ENCODE measurements around the gene NCF4.

NCF4 gene

DNA sequence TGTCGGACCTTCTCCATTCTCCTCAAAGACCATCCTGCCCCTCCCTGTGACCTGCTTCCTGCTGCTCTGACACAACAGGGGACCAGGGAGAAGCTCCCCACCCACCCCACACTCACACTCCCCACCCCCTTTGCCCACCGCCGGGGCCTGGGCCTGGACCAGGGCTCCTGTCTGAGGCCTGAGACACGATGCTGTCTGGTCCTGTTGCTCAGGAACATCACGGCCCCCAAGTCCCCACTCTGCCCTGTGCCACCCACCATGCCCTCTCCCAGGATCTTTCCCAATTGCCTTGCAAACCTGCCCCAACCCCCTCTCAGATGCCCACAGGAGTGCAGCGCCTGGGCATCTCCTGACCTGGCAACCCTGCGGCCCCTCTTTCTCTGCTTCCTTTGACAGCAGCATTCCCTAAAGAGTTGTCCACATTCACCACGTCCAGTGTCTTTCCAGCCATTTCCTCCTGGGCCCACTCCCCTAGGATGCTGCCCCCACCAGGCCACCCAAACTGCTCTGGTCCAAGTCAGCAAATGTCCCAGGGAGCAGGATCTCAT is 63.4 kb downstream of the NCF4 start:
- no peak for DNase-seq

DNA sequence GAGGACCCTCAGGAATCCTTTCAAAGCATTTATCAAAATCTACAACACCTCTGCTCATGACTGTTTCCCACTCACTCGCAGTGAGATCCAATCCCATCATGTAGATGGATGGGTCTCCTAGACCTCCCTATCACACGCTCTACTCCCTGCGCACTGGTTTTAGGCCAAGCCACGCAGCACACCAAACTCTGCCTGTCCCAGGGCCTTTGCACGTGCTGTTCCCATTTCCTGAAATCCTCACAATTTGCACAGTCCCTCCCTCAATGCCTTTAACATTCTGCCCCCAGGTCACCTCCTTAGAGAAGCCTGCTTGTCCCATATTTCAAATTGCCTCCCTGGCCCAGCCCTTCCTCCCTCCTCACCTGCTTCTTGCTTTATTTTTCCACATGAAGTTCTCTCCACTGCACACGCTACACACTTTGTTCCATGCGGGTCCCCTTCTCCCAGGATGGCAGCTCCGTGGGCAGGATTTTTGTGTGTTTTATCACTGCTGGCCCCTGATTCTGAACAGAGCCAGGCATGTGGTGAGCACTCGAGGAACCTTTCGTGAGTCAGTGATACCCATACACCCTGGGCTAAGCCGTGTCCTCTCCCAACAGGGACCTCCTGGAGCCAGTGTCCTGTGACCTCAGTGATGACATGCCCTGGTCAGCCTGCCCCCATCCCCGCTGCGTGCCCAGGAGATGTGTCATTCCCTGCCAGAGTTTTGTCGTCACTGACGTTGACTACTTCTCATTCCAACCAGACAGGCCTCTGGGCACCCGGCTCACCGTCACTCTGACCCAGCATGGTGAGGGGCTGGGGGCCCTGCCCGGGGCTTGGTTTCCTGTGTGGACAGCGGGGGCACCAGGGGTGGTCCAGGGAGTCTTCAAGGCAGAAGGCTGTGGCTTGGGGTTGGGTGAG is 64.8 kb downstream of the NCF4 start:
- no peak for DNase-seq

DNA sequence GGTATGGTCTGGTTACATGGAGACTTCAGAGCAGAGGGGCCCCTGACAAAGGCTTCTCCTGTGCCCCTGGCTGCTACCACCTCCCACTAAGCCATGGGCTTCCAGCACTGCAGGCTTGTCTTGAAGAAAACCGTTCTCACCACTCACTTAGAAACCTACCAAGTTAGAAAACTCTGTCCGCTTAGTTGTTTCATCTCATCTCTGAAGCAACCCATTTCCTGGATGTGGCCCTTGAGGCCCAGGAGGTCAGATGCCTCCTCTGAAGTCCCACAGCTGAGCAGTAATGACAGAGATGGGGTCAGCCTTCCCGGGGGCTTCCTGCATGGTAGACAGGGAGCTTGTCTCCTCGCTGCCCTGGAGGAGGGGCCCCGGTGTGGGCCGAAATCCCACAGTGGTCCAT is 65.5 kb downstream of the NCF4 start:
- DNase-seq = no peak

DNA sequence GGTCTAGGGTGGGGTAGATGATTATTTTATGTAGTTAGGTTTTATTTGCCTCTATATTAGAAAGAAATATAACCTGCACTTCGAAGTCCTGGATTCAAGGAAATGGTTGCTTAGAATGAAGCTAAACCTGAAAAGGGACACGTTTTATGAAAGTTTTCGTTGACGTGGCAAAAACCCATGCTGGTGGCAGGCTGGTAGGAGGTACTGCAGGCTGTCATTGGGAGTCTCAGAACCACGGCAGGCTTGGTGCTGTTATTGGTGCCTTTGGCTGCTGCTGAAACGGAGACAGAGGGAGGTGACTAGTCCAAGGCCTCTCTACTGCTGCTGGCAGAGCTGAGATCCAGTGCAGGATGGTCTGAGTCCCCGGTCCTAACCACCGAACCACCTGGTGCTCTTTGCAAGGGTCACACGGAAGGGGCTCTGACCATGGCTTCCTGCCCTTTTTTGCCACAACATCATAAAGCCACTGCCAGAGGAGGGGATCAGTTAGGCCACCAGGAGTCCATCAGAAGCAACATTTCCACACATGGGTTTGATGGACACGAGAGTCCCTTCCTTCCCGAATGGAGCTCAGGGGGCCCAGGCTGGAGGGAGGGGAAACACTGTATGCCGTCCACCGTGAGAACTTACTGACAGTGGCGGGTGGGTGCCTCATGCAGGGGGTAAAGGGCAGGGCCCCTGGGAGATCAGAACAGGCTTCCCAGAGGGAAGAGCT is 66.1 kb downstream of the NCF4 start:
- no peak for DNase-seq

Measured in DMS79 (cell line).